K562 (cell line): Measurements from ENCODE around the gene RARRES2. TPM values are rescaled to one million over a fixed set of nuclear protein-coding genes. Genes with fewer than 3 reads are reported as not detected.

Experiments
- CEBPG ChIP-seq, 3 experiments: fragments of 200-800 bp in 1 of 3; sonication (Bioruptor generic) in 1 of 3; sonication (generic) in 1 of 3; formaldehyde crosslinking in 1 of 3; IDR thresholded peaks in 2 of 3; conservative IDR thresholded peaks in 1 of 3; 2 replicates each; pipeline versions ENCODE4 v1.6.1 to v1.8.0; 2016 to 2022; ENCODE audit warnings: missing compliant biosample characterization in 2 of 3, missing genetic modification characterization in 2 of 3, mild to moderate bottlenecking in 1 of 3, missing genetic modification reagents in 1 of 3
- EGR1 ChIP-seq: fragments of 450-650 bp; conservative IDR thresholded peaks from 2 replicates; pipeline ENCODE4 v1.6.1; 2017; ENCODE audit warnings: mild to moderate bottlenecking
- HDAC2 ChIP-seq: fragments of 450-650 bp; IDR thresholded peaks from 2 replicates; pipeline ENCODE4 v1.6.1; 2016; ENCODE audit warnings: mild to moderate bottlenecking
- NCOA4 ChIP-seq: fragments of 450-650 bp; IDR thresholded peaks from 2 replicates; pipeline ENCODE4 v1.6.1; 2018; ENCODE audit warnings: mild to moderate bottlenecking; ENCODE audit not compliant: partially characterized antibody
- polyA plus RNA-seq, 8 experiments: library from polyadenylated mRNA; depleted of rRNA in 4 of 8; stranded (reverse) in 5 of 8; unstranded in 3 of 8; fragments of >200 nt; fragmentation: Nextera tagmentation in 2 of 8; fragmentation: Illumina TruSeq in 1 of 8; extraction: Ambion mirVana in 2 of 8; extraction: Trizol in 1 of 8; gene quantifications; 2 replicates each; pipeline versions ENCODE4 v1.2.1 to v1.2.3, GENCODE V29; 2011 to 2014; ENCODE audit warnings: inconsistent platforms in 1 of 8, missing spikeins in 1 of 8
- total RNA-seq, 7 experiments: library from RNA; depleted of rRNA in 6 of 7; stranded (reverse); fragments of >200 nt in 6 of 7; fragmentation: Illumina TruSeq in 2 of 7; extraction: Trizol in 2 of 7; gene quantifications; 2 replicates each; pipeline versions ENCODE4 v1.2.1 to v1.2.3, GENCODE V29; 2011 to 2021; ENCODE audit warnings: low replicate concordance in 1 of 7
- TF ChIP-seq, protein P1 (sequence below), 2 experiments: fragments of 450-650 bp in 1 of 2; sonication (generic) in 1 of 2; formaldehyde crosslinking in 1 of 2; IDR thresholded peaks; 2 replicates each; pipeline versions ENCODE4 v1.7.1 to v1.9.0; 2016 to 2022; ENCODE audit warnings: inconsistent platforms in 1 of 2, mild to moderate bottlenecking in 1 of 2, missing genetic modification reagents in 1 of 2
- TF ChIP-seq, protein P2 (sequence below): fragments of 450-650 bp; IDR thresholded peaks from 2 replicates; pipeline ENCODE4 v1.6.1; 2016; ENCODE audit warnings: antibody characterized with exemption

RARRES2 gene
- total and polyA plus RNA-seq, 9 of the 15 experiments (the other 6 are each of a cell fraction or from before 2014, with no cell fraction given), result 0.11 to 1.7 (median 0.23) TPM; not detected in 6

GRCh38 chr7:150356265-150356897 is 15.0 kb upstream of the RARRES2 start (continued):
- TF ChIP-seq, protein P1, sequence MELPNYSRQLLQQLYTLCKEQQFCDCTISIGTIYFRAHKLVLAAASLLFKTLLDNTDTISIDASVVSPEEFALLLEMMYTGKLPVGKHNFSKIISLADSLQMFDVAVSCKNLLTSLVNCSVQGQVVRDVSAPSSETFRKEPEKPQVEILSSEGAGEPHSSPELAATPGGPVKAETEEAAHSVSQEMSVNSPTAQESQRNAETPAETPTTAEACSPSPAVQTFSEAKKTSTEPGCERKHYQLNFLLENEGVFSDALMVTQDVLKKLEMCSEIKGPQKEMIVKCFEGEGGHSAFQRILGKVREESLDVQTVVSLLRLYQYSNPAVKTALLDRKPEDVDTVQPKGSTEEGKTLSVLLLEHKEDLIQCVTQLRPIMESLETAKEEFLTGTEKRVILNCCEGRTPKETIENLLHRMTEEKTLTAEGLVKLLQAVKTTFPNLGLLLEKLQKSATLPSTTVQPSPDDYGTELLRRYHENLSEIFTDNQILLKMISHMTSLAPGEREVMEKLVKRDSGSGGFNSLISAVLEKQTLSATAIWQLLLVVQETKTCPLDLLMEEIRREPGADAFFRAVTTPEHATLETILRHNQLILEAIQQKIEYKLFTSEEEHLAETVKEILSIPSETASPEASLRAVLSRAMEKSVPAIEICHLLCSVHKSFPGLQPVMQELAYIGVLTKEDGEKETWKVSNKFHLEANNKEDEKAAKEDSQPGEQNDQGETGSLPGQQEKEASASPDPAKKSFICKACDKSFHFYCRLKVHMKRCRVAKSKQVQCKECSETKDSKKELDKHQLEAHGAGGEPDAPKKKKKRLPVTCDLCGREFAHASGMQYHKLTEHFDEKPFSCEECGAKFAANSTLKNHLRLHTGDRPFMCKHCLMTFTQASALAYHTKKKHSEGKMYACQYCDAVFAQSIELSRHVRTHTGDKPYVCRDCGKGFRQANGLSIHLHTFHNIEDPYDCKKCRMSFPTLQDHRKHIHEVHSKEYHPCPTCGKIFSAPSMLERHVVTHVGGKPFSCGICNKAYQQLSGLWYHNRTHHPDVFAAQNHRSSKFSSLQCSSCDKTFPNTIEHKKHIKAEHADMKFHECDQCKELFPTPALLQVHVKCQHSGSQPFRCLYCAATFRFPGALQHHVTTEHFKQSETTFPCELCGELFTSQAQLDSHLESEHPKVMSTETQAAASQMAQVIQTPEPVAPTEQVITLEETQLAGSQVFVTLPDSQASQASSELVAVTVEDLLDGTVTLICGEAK (IDR thresholded peaks at IDR 0.05), result 0 out of 2 replicates have a peak, but pooled peaks have one; percentile 16
- TF ChIP-seq, protein P1 (CRISPR knock-in tag; IDR thresholded peaks at IDR 0.05), result no peak
- TF ChIP-seq CEBPG (CRISPR knock-in tag; IDR thresholded peaks at IDR 0.05), result peak; percentile 39; the same call in 1 of the 2 replicates
- TF ChIP-seq CEBPG (tag; conservative IDR thresholded peaks at IDR 0.05 in 1 of 2, IDR thresholded peaks at IDR 0.05 in 1 of 2), result no peak
- TF ChIP-seq, protein P2, sequence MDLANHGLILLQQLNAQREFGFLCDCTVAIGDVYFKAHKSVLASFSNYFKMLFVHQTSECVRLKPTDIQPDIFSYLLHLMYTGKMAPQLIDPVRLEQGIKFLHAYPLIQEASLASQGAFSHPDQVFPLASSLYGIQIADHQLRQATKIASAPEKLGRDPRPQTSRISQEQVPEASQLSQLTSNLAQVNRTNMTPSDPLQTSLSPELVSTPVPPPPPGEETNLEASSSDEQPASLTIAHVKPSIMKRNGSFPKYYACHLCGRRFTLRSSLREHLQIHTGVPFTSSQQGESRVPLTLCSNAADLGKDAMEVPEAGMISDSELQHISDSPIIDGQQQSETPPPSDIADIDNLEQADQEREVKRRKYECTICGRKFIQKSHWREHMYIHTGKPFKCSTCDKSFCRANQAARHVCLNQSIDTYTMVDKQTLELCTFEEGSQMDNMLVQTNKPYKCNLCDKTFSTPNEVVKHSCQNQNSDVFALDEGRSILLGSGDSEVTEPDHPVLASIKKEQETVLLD, result 0 out of 2 replicates have a peak, but pooled peaks have one; percentile 36
- TF ChIP-seq NCOA4, result peak; percentile 52
- no peak for TF ChIP-seq EGR1
- peak; percentile 54; the same call in 1 of the 2 replicates for TF ChIP-seq HDAC2
